ENCODE data around the gene NELL2. TPM values are rescaled to one million over a fixed set of nuclear protein-coding genes. Genes with fewer than 3 reads are reported as not detected.

The NELL2 gene
- total and polyA plus RNA-seq, 9 of the 15 experiments (the other 6 are each of a cell fraction or from before 2014, with no cell fraction given): 0.32 to 1.1 (median 0.53) TPM

DNA sequence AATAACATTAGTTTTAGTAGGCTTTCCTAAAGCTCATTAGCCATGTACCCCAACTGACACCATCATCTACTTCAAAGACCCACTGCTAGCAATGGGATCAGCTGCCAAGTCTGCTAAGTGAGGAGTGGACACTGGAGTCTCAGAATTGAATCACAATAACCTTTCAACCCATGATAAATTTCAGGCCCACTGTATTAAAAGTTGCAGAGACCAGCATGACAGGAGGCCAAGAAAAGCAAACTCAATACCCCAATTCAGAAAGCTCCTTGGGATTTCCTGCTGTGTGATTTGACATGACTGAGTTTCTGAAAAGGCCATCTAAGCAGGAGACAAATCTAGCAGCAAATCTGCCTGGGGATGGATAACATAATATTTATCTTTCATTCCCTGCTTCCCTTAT lies 320.7 kb downstream of the NELL2 start (continued):
- TF ChIP-seq PTRF (tag; IDR thresholded peaks at IDR 0.05) (no peak), ARNT (IDR thresholded peaks at IDR 0.05) (no peak)

DNA sequence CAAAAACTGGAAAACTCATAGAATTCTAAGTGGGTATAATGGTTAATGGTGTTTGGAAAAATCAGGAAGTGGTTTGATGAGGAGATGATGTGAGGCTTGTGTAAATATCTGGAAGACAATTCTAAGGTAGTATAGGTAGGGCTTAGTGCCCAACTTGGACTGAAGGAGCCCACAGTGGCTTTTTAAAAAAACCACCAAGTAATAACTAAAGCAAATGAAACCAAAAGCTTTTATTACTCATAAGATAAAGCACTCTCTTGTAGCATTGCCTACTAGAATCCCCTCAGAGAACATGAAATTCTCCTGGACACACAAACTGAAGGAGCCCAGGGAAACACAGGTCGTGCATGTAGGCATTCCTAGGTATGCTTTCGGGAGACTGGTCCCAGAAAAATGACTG lies 324.5 kb downstream of the NELL2 start:
- Histone ChIP-seq H2AFZ (ENCODE audit: low read depth, low read length) (no peak overlapping the region), H3K27me3 (ENCODE audit: control insufficient read depth in 2 of 2, insufficient read depth in 2 of 2, low read length in 2 of 2) (no peaks in the 10 kb centered on the region), H3K36me3 (ENCODE audit: control insufficient read depth, insufficient read depth, low read length) (no peaks in the 10 kb centered on the region), H3K9me3 (replicated peaks; ENCODE audit: control insufficient read depth, insufficient read depth, low read depth, low read length) (no peaks in the 10 kb centered on the region; the same call in 1 of the 2 replicates), H3K9ac (ENCODE audit: insufficient read depth in 1 of 2, low read depth in 2 of 2, low read length in 2 of 2) (no peak overlapping the region), H3K9me1 (ENCODE audit: control insufficient read depth, insufficient read depth, low read length) (no peaks in the 10 kb centered on the region), H3K4me3 (no peak overlapping the region), H3K4me1 (replicated peaks in 1 of 2; ENCODE audit: control insufficient read depth in 2 of 2, insufficient read depth in 2 of 2, low read length in 2 of 2) (no peaks in the 10 kb centered on the region), H4K20me1 (replicated peaks; ENCODE audit: control insufficient read depth, insufficient read depth, low read length) (no peaks in the 10 kb centered on the region), H3K27ac (ENCODE audit: extremely low read depth, low read depth, low read length) (no peak overlapping the region), H3K4me2 (ENCODE audit: insufficient read depth, low read length) (no peak overlapping the region), H3K79me2 (ENCODE audit: control insufficient read depth, insufficient read depth, low read length) (no peaks in the 10 kb centered on the region)
- POLR2A ChIA-PET: no interaction called here
- in situ Hi-C loops (cut with MboI) (no loop called here), intact Hi-C loops (cut with micrococcal nuclease) (no loop called here)
- WGBS (ENCODE audit: insufficient coverage, low coverage, missing lambda C conversion rate): 0% methylated on average over 2 of the region's 2 CpGs
- FAIRE-seq (no peak), ATAC-seq (no peak), DNase-seq (ENCODE audit: extremely low read depth in 1 of 4, low spot score in 3 of 4) (no peak)
- BruUV-seq (replicated peaks): no TSS peak
- CTCF ChIA-PET (ENCODE audit: low intra/inter-chr PET ratio): no interaction called here
- TF ChIP-seq, protein P1, sequence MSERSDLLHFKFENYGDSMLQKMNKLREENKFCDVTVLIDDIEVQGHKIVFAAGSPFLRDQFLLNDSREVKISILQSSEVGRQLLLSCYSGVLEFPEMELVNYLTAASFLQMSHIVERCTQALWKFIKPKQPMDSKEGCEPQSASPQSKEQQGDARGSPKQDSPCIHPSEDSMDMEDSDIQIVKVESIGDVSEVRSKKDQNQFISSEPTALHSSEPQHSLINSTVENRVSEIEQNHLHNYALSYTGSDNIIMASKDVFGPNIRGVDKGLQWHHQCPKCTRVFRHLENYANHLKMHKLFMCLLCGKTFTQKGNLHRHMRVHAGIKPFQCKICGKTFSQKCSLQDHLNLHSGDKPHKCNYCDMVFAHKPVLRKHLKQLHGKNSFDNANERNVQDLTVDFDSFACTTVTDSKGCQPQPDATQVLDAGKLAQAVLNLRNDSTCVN (CRISPR knock-in tag; IDR thresholded peaks at IDR 0.05): no peak
- TF ChIP-seq ESRRA (IDR thresholded peaks at IDR 0.05; ENCODE audit: borderline replicate concordance, low read depth): no peak
- no peak for TF ChIP-seq PURB (CRISPR knock-in tag; IDR thresholded peaks at IDR 0.05; ENCODE audit: low read depth)
- TF ChIP-seq SNRNP70 (optimal IDR thresholded peaks at IDR 0.05; ENCODE audit: low read depth, low read length): no peak
- no peak for TF ChIP-seq ZNF311 (CRISPR knock-in tag; IDR thresholded peaks at IDR 0.05)
- no peak for TF ChIP-seq ZSCAN29 (IDR thresholded peaks at IDR 0.05)
- no peak for TF ChIP-seq LARP7 (IDR thresholded peaks at IDR 0.05)
- TF ChIP-seq NCOA2 (IDR thresholded peaks at IDR 0.05; ENCODE audit: partially characterized antibody in 2 of 2): no peak
- TF ChIP-seq MTA1 (IDR thresholded peaks at IDR 0.05; ENCODE audit: borderline replicate concordance): no peak
- TF ChIP-seq, protein P2, sequence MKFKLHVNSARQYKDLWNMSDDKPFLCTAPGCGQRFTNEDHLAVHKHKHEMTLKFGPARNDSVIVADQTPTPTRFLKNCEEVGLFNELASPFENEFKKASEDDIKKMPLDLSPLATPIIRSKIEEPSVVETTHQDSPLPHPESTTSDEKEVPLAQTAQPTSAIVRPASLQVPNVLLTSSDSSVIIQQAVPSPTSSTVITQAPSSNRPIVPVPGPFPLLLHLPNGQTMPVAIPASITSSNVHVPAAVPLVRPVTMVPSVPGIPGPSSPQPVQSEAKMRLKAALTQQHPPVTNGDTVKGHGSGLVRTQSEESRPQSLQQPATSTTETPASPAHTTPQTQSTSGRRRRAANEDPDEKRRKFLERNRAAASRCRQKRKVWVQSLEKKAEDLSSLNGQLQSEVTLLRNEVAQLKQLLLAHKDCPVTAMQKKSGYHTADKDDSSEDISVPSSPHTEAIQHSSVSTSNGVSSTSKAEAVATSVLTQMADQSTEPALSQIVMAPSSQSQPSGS (CRISPR knock-in tag; IDR thresholded peaks at IDR 0.05): no peak
- no peak for TF ChIP-seq TAF15 (IDR thresholded peaks at IDR 0.05; ENCODE audit: low read depth, low read length)
- TF ChIP-seq KLF13 (tag; IDR thresholded peaks at IDR 0.05; ENCODE audit: borderline replicate concordance, low read depth): no peak
- TF ChIP-seq ZBTB7A (IDR thresholded peaks at IDR 0.05; ENCODE audit: borderline replicate concordance, control insufficient read depth, low read depth, low read length): no peak
- TF ChIP-seq, protein P3, sequence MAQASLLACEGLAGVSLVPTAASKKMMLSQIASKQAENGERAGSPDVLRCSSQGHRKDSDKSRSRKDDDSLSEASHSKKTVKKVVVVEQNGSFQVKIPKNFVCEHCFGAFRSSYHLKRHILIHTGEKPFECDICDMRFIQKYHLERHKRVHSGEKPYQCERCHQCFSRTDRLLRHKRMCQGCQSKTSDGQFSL (CRISPR knock-in tag; IDR thresholded peaks at IDR 0.05): no peak
- TF ChIP-seq, protein P3 (tag; IDR thresholded peaks at IDR 0.05): no peak

Data from K562 (cell line).